Astrocyte (in vitro differentiated cells and primary cell): ENCODE data around the gene CSMD2. TPM values are rescaled to one million over a fixed set of nuclear protein-coding genes. Genes with fewer than 3 reads are reported as not detected.
A peak's percentile ranks its signal among the peaks of the same experiment; 100 is the strongest.

Source experiments
- DNase-seq: peaks from one replicate; pipeline ENCODE4 v3.0.0-alpha.2; 2010; ENCODE audit warnings: low read depth
- FAIRE-seq: peaks from 2 replicates; lab custom pipeline; 2011; peaks lifted over from hg19 to GRCh38; lab: Jason Lieb, UNC
- H2AFZ ChIP-seq: 2 replicates; pipeline ENCODE4 v1.6.0; 2012; ENCODE audit warnings: low read depth, low read length, inconsistent platforms
- H3K27ac ChIP-seq: 2 replicates; pipeline ENCODE4 v1.5.1; 2011; ENCODE audit warnings: low read depth, low read length, inconsistent platforms
- H3K27me3 ChIP-seq: 2 replicates; pipeline ENCODE4 v1.6.0; 2011; ENCODE audit warnings: low read length, inconsistent platforms; ENCODE audit not compliant: insufficient read depth
- H3K36me3 ChIP-seq: 2 replicates; pipeline ENCODE4 v1.5.1; 2011; ENCODE audit warnings: low read length, inconsistent platforms; ENCODE audit not compliant: insufficient read depth
- H3K4me1 ChIP-seq: 2 replicates; pipeline ENCODE4 v1.5.1; 2011; ENCODE audit warnings: low read length, inconsistent platforms; ENCODE audit not compliant: insufficient read depth
- H3K4me2 ChIP-seq: 2 replicates; pipeline ENCODE4 v1.6.0; 2012; ENCODE audit warnings: low read length, inconsistent platforms
- H3K4me3 ChIP-seq: 2 replicates; pipeline ENCODE4 v1.5.1; 2011; ENCODE audit warnings: low read depth, mild to moderate bottlenecking, low read length, inconsistent platforms; ENCODE audit not compliant: insufficient read depth
- H3K79me2 ChIP-seq: 2 replicates; pipeline ENCODE4 v1.6.0; 2012; ENCODE audit warnings: mild to moderate bottlenecking, low read length, inconsistent platforms; ENCODE audit not compliant: insufficient read depth
- H3K9ac ChIP-seq: 2 replicates; pipeline ENCODE4 v1.6.0; 2012; ENCODE audit warnings: mild to moderate bottlenecking, low read length, inconsistent platforms
- H3K9me3 ChIP-seq: 2 replicates; pipeline ENCODE4 v1.5.1; 2012; ENCODE audit warnings: low read depth, mild to moderate bottlenecking, low read length, inconsistent platforms; ENCODE audit not compliant: insufficient read depth
- H4K20me1 ChIP-seq: 2 replicates; pipeline ENCODE4 v1.6.0; 2012; ENCODE audit warnings: low read length, inconsistent platforms; ENCODE audit not compliant: insufficient read depth
- H3K27ac Mint-ChIP-seq: one replicate; pipeline ENCODE4 v1.8.0; 2021; ENCODE audit warnings: mild to moderate bottlenecking, mixed read lengths; ENCODE audit not compliant: unreplicated experiment
- H3K27me3 Mint-ChIP-seq: one replicate; pipeline ENCODE4 v1.8.0; 2021; ENCODE audit warnings: low read depth, mixed read lengths; ENCODE audit not compliant: unreplicated experiment
- H3K36me3 Mint-ChIP-seq: one replicate; pipeline ENCODE4 v1.8.0; 2021; ENCODE audit warnings: low read depth, mixed read lengths; ENCODE audit not compliant: unreplicated experiment
- H3K4me1 Mint-ChIP-seq: one replicate; pipeline ENCODE4 v1.8.0; 2021; ENCODE audit warnings: low read depth, mixed read lengths; ENCODE audit not compliant: unreplicated experiment
- H3K4me3 Mint-ChIP-seq: one replicate; pipeline ENCODE4 v1.8.0; 2021; ENCODE audit warnings: mild to moderate bottlenecking, moderate library complexity, mixed read lengths; ENCODE audit not compliant: unreplicated experiment
- H3K9me3 Mint-ChIP-seq: one replicate; pipeline ENCODE4 v1.8.0; 2021; ENCODE audit warnings: mild to moderate bottlenecking, mixed read lengths; ENCODE audit not compliant: unreplicated experiment
- CTCF ChIP-seq: IDR thresholded peaks from 2 replicates; pipeline ENCODE4 v1.5.1; 2011; ENCODE audit warnings: low read depth, mild to moderate bottlenecking, inconsistent platforms, low read length, moderate library complexity; ENCODE audit not compliant: insufficient read depth
- EZH2 ChIP-seq: IDR thresholded peaks from 2 replicates; pipeline ENCODE4 v1.6.1; 2012; ENCODE audit warnings: mild to moderate bottlenecking, low read length, inconsistent platforms; ENCODE audit not compliant: insufficient read depth
- total RNA-seq: library from RNA; stranded (reverse); gene quantifications from 2 replicates; pipeline ENCODE4 v1.2.1, GENCODE V29; 2021

CSMD2 gene
- total RNA-seq, 1 donor from 2014 or later = 11.1 TPM

- Histone ChIP-seq H3K4me2 (no peak overlapping the region), H2AFZ (no peak overlapping the region), H3K27me3 (no peaks in the 10 kb centered on the region), H3K4me3 (no peak overlapping the region), H3K36me3 (no peaks in the 10 kb centered on the region), H3K9ac (no peak overlapping the region), H3K9me3 (no peaks in the 10 kb centered on the region), H3K79me2 (no peaks in the 10 kb centered on the region), H4K20me1 (peaks cover 14% of the 10 kb centered on the region), H3K4me1 (no peaks in the 10 kb centered on the region), H3K27ac (no peak overlapping the region)
- Mint-ChIP-seq H3K27ac (no peak overlapping the region), H3K4me1 (peaks cover 6% of the 10 kb centered on the region), H3K36me3 (peaks cover 3% of the 10 kb centered on the region), H3K27me3 (no peaks in the 10 kb centered on the region), H3K9me3 (no peaks in the 10 kb centered on the region), H3K4me3 (no peak overlapping the region)
- TF ChIP-seq CTCF = no peak
- TF ChIP-seq EZH2 = no peak
- DNase-seq (no peak), FAIRE-seq (no peak)
Observed at GRCh38 chr1:34005309-34005708, 159.7 kb downstream of the CSMD2 start.

GRCh38 chr1:34002810-34003209, 162.2 kb downstream of the CSMD2 start:
- no peaks in the 10 kb centered on the region for H3K36me3 ChIP-seq
- H3K36me3 Mint-ChIP-seq = peaks cover 3% of the 10 kb centered on the region
- no peak overlapping the region for H3K27ac ChIP-seq
- no peak overlapping the region for H3K4me3 ChIP-seq
- TF ChIP-seq EZH2 = no peak
- TF ChIP-seq CTCF = no peak
- H2AFZ ChIP-seq = no peak overlapping the region
- no peaks in the 10 kb centered on the region for H3K9me3 Mint-ChIP-seq
- H3K79me2 ChIP-seq = no peaks in the 10 kb centered on the region
- H4K20me1 ChIP-seq = peaks cover 16% of the 10 kb centered on the region
- DNase-seq (no peak), FAIRE-seq (no peak)
- no peak overlapping the region for H3K4me2 ChIP-seq
- no peaks in the 10 kb centered on the region for H3K4me1 ChIP-seq
- H3K27ac Mint-ChIP-seq = no peak overlapping the region
- peaks cover under 1% of the 10 kb centered on the region for H3K4me1 Mint-ChIP-seq
- H3K27me3 ChIP-seq = no peaks in the 10 kb centered on the region
- no peaks in the 10 kb centered on the region for H3K9me3 ChIP-seq
- no peak overlapping the region for H3K9ac ChIP-seq
- H3K27me3 Mint-ChIP-seq = no peaks in the 10 kb centered on the region
- H3K4me3 Mint-ChIP-seq = no peak overlapping the region

GRCh38 chr1:33997127-33998036, 167.6 kb downstream of the CSMD2 start:
- H3K27ac Mint-ChIP-seq = no peak overlapping the region
- H3K9ac ChIP-seq = no peak overlapping the region
- FAIRE-seq = peak; percentile 13

More at GRCh38 chr1:33997127-33998036, 167.6 kb downstream of the CSMD2 start:
- no peaks in the 10 kb centered on the region for H3K4me1 ChIP-seq
- no peaks in the 10 kb centered on the region for H3K27me3 ChIP-seq
- DNase-seq = peak; percentile 40
- no peak overlapping the region for H2AFZ ChIP-seq
- no peak overlapping the region for H3K27ac ChIP-seq
- H3K79me2 ChIP-seq = no peaks in the 10 kb centered on the region
- H3K9me3 Mint-ChIP-seq = no peaks in the 10 kb centered on the region
- no peak for TF ChIP-seq EZH2
- no peak for TF ChIP-seq CTCF
- no peak overlapping the region for H3K4me3 ChIP-seq
- no peak overlapping the region for H3K4me3 Mint-ChIP-seq
- H4K20me1 ChIP-seq = peaks cover 26% of the 10 kb centered on the region
- H3K9me3 ChIP-seq = no peaks in the 10 kb centered on the region
- no peaks in the 10 kb centered on the region for H3K36me3 ChIP-seq
- H3K4me1 Mint-ChIP-seq = peaks cover 8% of the 10 kb centered on the region
- H3K36me3 Mint-ChIP-seq = peaks cover 2% of the 10 kb centered on the region
- H3K4me2 ChIP-seq = no peak overlapping the region
- peaks cover 2% of the 10 kb centered on the region for H3K27me3 Mint-ChIP-seq
